Neural cell (in vitro differentiated cells): ENCODE data around the gene PCDHA9. TPM values are rescaled to one million over a fixed set of nuclear protein-coding genes. Genes with fewer than 3 reads are reported as not detected.
"Not testable (repeated sequence)": the region's sequence is repeated elsewhere in the genome, so short reads cannot be mapped to it uniquely, and the experiment has no call there.

Experiments
- H2AFZ ChIP-seq: fragments of 200-600, 300-800 bp; sonication (generic), shearing (Covaris generic); 2 replicates; pipeline ENCODE4 v1.6.0; 2014; ENCODE audit warnings: low read depth, mild to moderate bottlenecking, antibody characterized with exemption, low read length, moderate library complexity
- H3F3A ChIP-seq: fragments of 200-600 bp; shearing (Covaris generic); 2 replicates; pipeline ENCODE4 v1.6.1; 2016; ENCODE audit warnings: mild to moderate bottlenecking, moderate library complexity, mixed read lengths, antibody characterized with exemption, low read length; ENCODE audit not compliant: insufficient read depth, poor library complexity, severe bottlenecking
- H3K27ac ChIP-seq: fragments of 200-600, 300-800 bp; sonication (generic), shearing (Covaris generic); 2 replicates; pipeline ENCODE4 v1.5.1; 2014; ENCODE audit warnings: mild to moderate bottlenecking, low read length, moderate library complexity
- H3K27me3 ChIP-seq: fragments of 300-800, 200-600 bp; sonication (generic), shearing (Covaris generic); 2 replicates; pipeline ENCODE4 v1.6.0; 2014; ENCODE audit warnings: mild to moderate bottlenecking, low read depth, low read length, moderate library complexity; ENCODE audit not compliant: insufficient read depth
- H3K36me3 ChIP-seq: fragments of 300-800, 200-600 bp; sonication (generic), shearing (Covaris generic); 2 replicates; pipeline ENCODE4 v1.5.1; 2014; ENCODE audit warnings: mild to moderate bottlenecking, antibody characterized with exemption, low read length, moderate library complexity; ENCODE audit not compliant: insufficient read depth
- H3K4me2 ChIP-seq: fragments of 300-800, 200-600 bp; sonication (generic), shearing (Covaris generic); 2 replicates; pipeline ENCODE4 v1.6.0; 2014; ENCODE audit warnings: mild to moderate bottlenecking, low read length
- H3K4me3 ChIP-seq: fragments of 300-800, 200-600 bp; sonication (generic), shearing (Covaris generic); 2 replicates; pipeline ENCODE4 v1.5.1; 2014; ENCODE audit warnings: mild to moderate bottlenecking, low read length, moderate library complexity
- H3K79me2 ChIP-seq: fragments of 200-600 bp; shearing (Covaris generic); replicated peaks from 2 replicates; pipeline ENCODE4 v1.6.0; 2014; ENCODE audit warnings: mild to moderate bottlenecking, low read length, moderate library complexity; ENCODE audit not compliant: insufficient read depth
- H3K9ac ChIP-seq: fragments of 300-800, 200-600 bp; sonication (generic), shearing (Covaris generic); 2 replicates; pipeline ENCODE4 v1.6.1; 2016; ENCODE audit warnings: mild to moderate bottlenecking, low read length, mixed read lengths
- H3K9me2 ChIP-seq: fragments of 200-600 bp; shearing (Covaris generic); 2 replicates; pipeline ENCODE4 v1.6.1; 2016; ENCODE audit warnings: mild to moderate bottlenecking, low read length, mixed read lengths; ENCODE audit not compliant: insufficient read depth
- H3K9me3 ChIP-seq: fragments of 200-600, 300-800 bp; sonication (generic), shearing (Covaris generic); 2 replicates; pipeline ENCODE4 v1.6.1; 2016; ENCODE audit warnings: mild to moderate bottlenecking, mixed run types, low read length, moderate library complexity, mixed read lengths
- H4K20me1 ChIP-seq: fragments of 200-600 bp; shearing (Covaris generic); 2 replicates; pipeline ENCODE4 v1.6.1; 2016; ENCODE audit warnings: mild to moderate bottlenecking, mixed run types; ENCODE audit not compliant: insufficient read depth
- EP300 ChIP-seq: fragments of 450-650 bp; conservative IDR thresholded peaks from 2 replicates; pipeline ENCODE4 v1.6.1; 2014; ENCODE audit warnings: antibody characterized with exemption, mild to moderate bottlenecking, moderate library complexity; ENCODE audit not compliant: poor library complexity, severe bottlenecking
- EZH2 ChIP-seq: fragments of 200-600, 300-800 bp; shearing (Covaris generic), sonication (generic); IDR thresholded peaks from 2 replicates; pipeline ENCODE4 v1.6.1; 2014; ENCODE audit warnings: antibody characterized with exemption, low read length, borderline replicate concordance, mild to moderate bottlenecking; ENCODE audit not compliant: insufficient read depth, poor library complexity, severe bottlenecking
- MXI1 ChIP-seq: fragments of 450-650 bp; conservative IDR thresholded peaks from 2 replicates; pipeline ENCODE4 v1.6.1; 2014; ENCODE audit warnings: antibody characterized with exemption, mild to moderate bottlenecking; ENCODE audit not compliant: poor library complexity, severe bottlenecking
- POLR2AphosphoS5 ChIP-seq: IDR thresholded peaks from 2 replicates; pipeline ENCODE4 v1.6.1; 2012
- RAD21 ChIP-seq: fragments of 450-650 bp; conservative IDR thresholded peaks from 2 replicates; pipeline ENCODE4 v1.6.1; 2014; ENCODE audit warnings: antibody characterized with exemption, mild to moderate bottlenecking, moderate library complexity
- SMC3 ChIP-seq: fragments of 450-650 bp; conservative IDR thresholded peaks from 2 replicates; pipeline ENCODE4 v1.6.1; 2014; ENCODE audit warnings: antibody characterized with exemption, mild to moderate bottlenecking, moderate library complexity; ENCODE audit not compliant: poor library complexity
- TAF1 ChIP-seq: IDR thresholded peaks from 2 replicates; pipeline ENCODE4 v1.6.1; 2012; ENCODE audit warnings: low read depth
- polyA minus RNA-seq: library from RNA; depleted of rRNA, polyadenylated mRNA; stranded (reverse); fragments of >200 nt; gene quantifications from 2 replicates; pipeline ENCODE4 v1.2.3, GENCODE V29; 2014
- polyA plus RNA-seq: library from polyadenylated mRNA; depleted of rRNA; stranded (reverse); fragments of >200 nt; gene quantifications from 2 replicates; pipeline ENCODE4 v1.2.3, GENCODE V29; 2014
- TF ChIP-seq, protein P1 (sequence below): fragments of 450-650 bp; IDR thresholded peaks from 2 replicates; pipeline ENCODE4 v1.5.1; 2014; ENCODE audit warnings: antibody characterized with exemption, mild to moderate bottlenecking, moderate library complexity; ENCODE audit not compliant: poor library complexity, severe bottlenecking
- TF ChIP-seq, protein P2 (sequence below): IDR thresholded peaks from 2 replicates; pipeline ENCODE4 v1.6.1; 2012; ENCODE audit warnings: borderline replicate concordance

The PCDHA9 gene, protein sequence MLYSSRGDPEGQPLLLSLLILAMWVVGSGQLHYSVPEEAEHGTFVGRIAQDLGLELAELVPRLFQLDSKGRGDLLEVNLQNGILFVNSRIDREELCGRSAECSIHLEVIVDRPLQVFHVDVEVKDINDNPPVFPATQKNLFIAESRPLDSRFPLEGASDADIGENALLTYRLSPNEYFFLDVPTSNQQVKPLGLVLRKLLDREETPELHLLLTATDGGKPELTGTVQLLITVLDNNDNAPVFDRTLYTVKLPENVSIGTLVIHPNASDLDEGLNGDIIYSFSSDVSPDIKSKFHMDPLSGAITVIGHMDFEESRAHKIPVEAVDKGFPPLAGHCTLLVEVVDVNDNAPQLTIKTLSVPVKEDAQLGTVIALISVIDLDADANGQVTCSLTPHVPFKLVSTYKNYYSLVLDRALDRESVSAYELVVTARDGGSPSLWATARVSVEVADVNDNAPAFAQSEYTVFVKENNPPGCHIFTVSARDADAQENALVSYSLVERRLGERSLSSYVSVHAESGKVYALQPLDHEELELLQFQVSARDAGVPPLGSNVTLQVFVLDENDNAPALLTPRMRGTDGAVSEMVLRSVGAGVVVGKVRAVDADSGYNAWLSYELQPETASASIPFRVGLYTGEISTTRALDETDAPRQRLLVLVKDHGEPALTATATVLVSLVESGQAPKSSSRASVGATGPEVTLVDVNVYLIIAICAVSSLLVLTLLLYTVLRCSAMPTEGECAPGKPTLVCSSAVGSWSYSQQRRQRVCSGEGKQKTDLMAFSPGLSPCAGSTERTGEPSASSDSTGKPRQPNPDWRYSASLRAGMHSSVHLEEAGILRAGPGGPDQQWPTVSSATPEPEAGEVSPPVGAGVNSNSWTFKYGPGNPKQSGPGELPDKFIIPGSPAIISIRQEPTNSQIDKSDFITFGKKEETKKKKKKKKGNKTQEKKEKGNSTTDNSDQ
- polyA plus RNA-seq: 0.56 and 0.88 TPM in 2 replicates
- polyA minus RNA-seq: 14.4 and 15.9 TPM in 2 replicates

DNA sequence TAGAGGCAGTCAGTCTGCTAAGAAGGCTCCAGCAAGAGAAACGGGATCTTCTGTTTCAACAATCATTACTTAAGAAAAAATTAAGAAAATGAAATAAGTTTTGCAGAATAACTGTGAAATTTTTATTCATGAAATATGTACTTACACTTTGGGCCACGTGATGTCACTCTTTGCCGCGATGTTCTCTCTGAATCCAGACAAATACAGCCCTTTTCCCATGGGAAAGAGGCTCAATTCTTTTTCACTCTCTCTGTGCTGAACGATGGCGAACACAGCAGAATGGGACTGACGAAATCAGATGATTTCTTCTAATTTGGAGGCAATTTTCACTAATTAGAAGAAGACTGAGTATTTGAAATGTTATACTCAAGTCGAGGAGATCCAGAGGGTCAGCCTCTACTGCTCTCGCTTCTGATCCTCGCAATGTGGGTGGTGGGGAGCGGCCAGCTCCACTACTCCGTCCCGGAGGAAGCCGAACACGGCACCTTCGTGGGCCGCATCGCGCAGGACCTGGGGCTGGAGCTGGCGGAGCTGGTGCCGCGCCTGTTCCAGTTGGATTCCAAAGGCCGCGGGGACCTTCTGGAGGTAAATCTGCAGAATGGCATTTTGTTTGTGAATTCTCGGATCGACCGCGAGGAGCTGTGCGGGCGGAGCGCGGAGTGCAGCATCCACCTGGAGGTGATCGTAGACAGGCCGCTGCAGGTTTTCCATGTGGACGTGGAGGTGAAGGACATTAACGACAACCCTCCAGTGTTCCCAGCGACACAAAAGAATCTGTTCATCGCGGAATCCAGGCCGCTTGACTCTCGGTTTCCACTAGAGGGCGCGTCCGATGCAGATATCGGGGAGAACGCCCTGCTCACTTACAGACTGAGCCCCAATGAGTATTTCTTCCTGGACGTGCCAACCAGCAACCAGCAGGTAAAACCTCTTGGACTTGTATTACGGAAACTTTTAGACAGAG is at the start of gene PCDHA9:
TSS of gene PCDHA9 (plus strand) at position 244 of the 964 bp plus-strand sequence. CDS start at position 358, 114 bp downstream.
- not testable (repeated sequence) for H3K36me3 ChIP-seq, H3K9me2 ChIP-seq, H3K9me3 ChIP-seq, H3K79me2 ChIP-seq, H3K4me3 ChIP-seq, H4K20me1 ChIP-seq, H3F3A ChIP-seq, H3K27me3 ChIP-seq, H3K27ac ChIP-seq, H2AFZ ChIP-seq, H3K4me2 ChIP-seq, H3K9ac ChIP-seq

DNA sequence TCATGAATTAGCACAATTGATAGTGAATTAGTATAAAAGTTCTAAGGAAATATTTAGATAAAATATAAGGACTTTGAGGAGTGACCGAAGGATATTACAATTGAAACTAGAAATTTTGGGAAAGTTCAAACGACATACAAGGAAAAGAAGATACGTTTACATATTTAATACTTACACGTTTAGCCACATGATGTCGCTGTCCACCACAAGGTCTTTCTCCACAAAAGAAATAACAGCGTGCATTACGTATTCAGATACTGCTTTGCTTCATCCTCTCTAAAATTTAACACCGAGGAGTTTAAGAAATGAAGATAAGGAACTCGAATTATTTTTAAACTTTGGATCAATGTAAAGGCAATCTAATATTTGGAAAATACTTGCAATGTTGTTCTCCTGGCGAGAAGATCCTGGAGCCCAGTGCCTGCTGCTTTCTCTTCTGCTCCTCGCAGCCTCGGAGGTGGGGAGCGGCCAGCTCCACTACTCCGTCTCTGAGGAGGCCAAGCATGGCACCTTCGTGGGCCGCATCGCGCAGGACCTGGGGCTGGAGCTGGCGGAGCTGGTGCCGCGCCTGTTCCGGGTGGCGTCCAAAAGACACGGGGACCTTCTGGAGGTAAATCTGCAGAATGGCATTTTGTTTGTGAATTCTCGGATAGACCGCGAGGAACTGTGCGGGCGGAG is 47.2 kb upstream of the PCDHA9 start, which contains the start of gene PCDHA3:
TSS of gene PCDHA3 (plus strand) at position 242 of the 678 bp plus-strand sequence.
- H3K27me3 ChIP-seq: no peaks in the 10 kb centered on the region
- H3K4me3 ChIP-seq: no peak within 1 kb of the TSS
- no peak within 1 kb of the TSS for H2AFZ ChIP-seq
- peaks cover 22% of the 10 kb centered on the region for H3K79me2 ChIP-seq
- TF ChIP-seq RAD21 (no peak), EP300 (no peak), SMC3 (no peak), TAF1 (no peak), POLR2AphosphoS5 (no peak), MXI1 (no peak), EZH2 (no peak)
- TF ChIP-seq, protein P1, sequence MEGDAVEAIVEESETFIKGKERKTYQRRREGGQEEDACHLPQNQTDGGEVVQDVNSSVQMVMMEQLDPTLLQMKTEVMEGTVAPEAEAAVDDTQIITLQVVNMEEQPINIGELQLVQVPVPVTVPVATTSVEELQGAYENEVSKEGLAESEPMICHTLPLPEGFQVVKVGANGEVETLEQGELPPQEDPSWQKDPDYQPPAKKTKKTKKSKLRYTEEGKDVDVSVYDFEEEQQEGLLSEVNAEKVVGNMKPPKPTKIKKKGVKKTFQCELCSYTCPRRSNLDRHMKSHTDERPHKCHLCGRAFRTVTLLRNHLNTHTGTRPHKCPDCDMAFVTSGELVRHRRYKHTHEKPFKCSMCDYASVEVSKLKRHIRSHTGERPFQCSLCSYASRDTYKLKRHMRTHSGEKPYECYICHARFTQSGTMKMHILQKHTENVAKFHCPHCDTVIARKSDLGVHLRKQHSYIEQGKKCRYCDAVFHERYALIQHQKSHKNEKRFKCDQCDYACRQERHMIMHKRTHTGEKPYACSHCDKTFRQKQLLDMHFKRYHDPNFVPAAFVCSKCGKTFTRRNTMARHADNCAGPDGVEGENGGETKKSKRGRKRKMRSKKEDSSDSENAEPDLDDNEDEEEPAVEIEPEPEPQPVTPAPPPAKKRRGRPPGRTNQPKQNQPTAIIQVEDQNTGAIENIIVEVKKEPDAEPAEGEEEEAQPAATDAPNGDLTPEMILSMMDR: no peak
- TF ChIP-seq, protein P2, sequence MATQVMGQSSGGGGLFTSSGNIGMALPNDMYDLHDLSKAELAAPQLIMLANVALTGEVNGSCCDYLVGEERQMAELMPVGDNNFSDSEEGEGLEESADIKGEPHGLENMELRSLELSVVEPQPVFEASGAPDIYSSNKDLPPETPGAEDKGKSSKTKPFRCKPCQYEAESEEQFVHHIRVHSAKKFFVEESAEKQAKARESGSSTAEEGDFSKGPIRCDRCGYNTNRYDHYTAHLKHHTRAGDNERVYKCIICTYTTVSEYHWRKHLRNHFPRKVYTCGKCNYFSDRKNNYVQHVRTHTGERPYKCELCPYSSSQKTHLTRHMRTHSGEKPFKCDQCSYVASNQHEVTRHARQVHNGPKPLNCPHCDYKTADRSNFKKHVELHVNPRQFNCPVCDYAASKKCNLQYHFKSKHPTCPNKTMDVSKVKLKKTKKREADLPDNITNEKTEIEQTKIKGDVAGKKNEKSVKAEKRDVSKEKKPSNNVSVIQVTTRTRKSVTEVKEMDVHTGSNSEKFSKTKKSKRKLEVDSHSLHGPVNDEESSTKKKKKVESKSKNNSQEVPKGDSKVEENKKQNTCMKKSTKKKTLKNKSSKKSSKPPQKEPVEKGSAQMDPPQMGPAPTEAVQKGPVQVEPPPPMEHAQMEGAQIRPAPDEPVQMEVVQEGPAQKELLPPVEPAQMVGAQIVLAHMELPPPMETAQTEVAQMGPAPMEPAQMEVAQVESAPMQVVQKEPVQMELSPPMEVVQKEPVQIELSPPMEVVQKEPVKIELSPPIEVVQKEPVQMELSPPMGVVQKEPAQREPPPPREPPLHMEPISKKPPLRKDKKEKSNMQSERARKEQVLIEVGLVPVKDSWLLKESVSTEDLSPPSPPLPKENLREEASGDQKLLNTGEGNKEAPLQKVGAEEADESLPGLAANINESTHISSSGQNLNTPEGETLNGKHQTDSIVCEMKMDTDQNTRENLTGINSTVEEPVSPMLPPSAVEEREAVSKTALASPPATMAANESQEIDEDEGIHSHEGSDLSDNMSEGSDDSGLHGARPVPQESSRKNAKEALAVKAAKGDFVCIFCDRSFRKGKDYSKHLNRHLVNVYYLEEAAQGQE: no peak
- no peaks in the 10 kb centered on the region for H4K20me1 ChIP-seq
- no peak within 1 kb of the TSS for H3K4me2 ChIP-seq
- no peaks in the 10 kb centered on the region for H3F3A ChIP-seq
- H3K9me2 ChIP-seq: no peaks in the 10 kb centered on the region
- H3K9ac ChIP-seq: no peak within 1 kb of the TSS
- H3K27ac ChIP-seq: no peak within 1 kb of the TSS
- peaks cover 35% of the 10 kb centered on the region for H3K36me3 ChIP-seq
- H3K9me3 ChIP-seq: peaks cover 54% of the 10 kb centered on the region
